DND-41 (cell line): ENCODE data around the gene FAM171A2.
A peak's percentile ranks its signal among the peaks of the same experiment; 100 is the strongest.

Experiments
- ATAC-seq: fragments of 200-7000 bp; cut with Tn5 transposase; 3 replicates; pipeline ENCODE4 v1.9.1; 2021; ENCODE audit warnings: low read depth; ENCODE audit not compliant: insufficient read depth
- DNase-seq: peaks from one replicate; pipeline ENCODE4 v3.0.0-alpha.2; 2020
- H2AFZ ChIP-seq: 2 replicates; pipeline ENCODE4 v1.6.0; 2012; ENCODE audit warnings: low read depth, low read length
- H3K27ac ChIP-seq: 2 replicates; pipeline ENCODE4 v1.5.1; 2012; ENCODE audit warnings: low read length, inconsistent platforms
- H3K27me3 ChIP-seq: fragments of 200-600 bp; sonication (generic); 2 replicates; pipeline ENCODE4 v1.6.0; 2012; ENCODE audit warnings: low read length, mild to moderate bottlenecking, inconsistent platforms; ENCODE audit not compliant: insufficient read depth, poor library complexity
- H3K36me3 ChIP-seq: 2 replicates; pipeline ENCODE4 v1.5.1; 2012; ENCODE audit warnings: low read length, inconsistent platforms; ENCODE audit not compliant: insufficient read depth
- H3K4me1 ChIP-seq: 2 replicates; pipeline ENCODE4 v1.5.1; 2012; ENCODE audit warnings: mild to moderate bottlenecking, low read length; ENCODE audit not compliant: insufficient read depth
- H3K4me2 ChIP-seq: 2 replicates; pipeline ENCODE4 v1.6.0; 2012; ENCODE audit warnings: mild to moderate bottlenecking, moderate library complexity, low read length, inconsistent platforms; ENCODE audit not compliant: insufficient read depth
- H3K4me3 ChIP-seq, 2 experiments: fragments of 200-600 bp in 1 of 2; shearing (Covaris generic) in 1 of 2; 2 replicates each; pipeline ENCODE4 v1.5.1; 2012 to 2016; ENCODE audit warnings: inconsistent platforms in 2 of 2, low read length in 2 of 2, mild to moderate bottlenecking in 2 of 2, low read depth in 1 of 2, moderate library complexity in 1 of 2
- H3K79me2 ChIP-seq: 2 replicates; pipeline ENCODE4 v1.6.0; 2012; ENCODE audit warnings: low read length, inconsistent platforms; ENCODE audit not compliant: insufficient read depth
- H3K9ac ChIP-seq: 2 replicates; pipeline ENCODE4 v1.6.0; 2012; ENCODE audit warnings: low read depth, mild to moderate bottlenecking, inconsistent platforms, low read length, moderate library complexity
- H3K9me3 ChIP-seq: 2 replicates; pipeline ENCODE4 v1.5.1; 2012; ENCODE audit warnings: low read length, moderate library complexity, mild to moderate bottlenecking, inconsistent platforms; ENCODE audit not compliant: insufficient read depth, severe bottlenecking
- H4K20me1 ChIP-seq: 2 replicates; pipeline ENCODE4 v1.6.0; 2012; ENCODE audit warnings: low read length; ENCODE audit not compliant: insufficient read depth
- EZH2 ChIP-seq: IDR thresholded peaks from 3 replicates; pipeline ENCODE4 v1.6.1; 2012; ENCODE audit warnings: borderline replicate concordance, low read depth, mild to moderate bottlenecking, moderate library complexity, low read length, inconsistent platforms; ENCODE audit not compliant: severe bottlenecking
- TF ChIP-seq, protein P1 (sequence below): IDR thresholded peaks from 2 replicates; pipeline ENCODE4 v1.5.1; 2012; ENCODE audit warnings: borderline replicate concordance, low read length, moderate library complexity, mild to moderate bottlenecking; ENCODE audit not compliant: poor library complexity, severe bottlenecking; ENCODE audit errors: extremely low read depth

The FAM171A2 gene

DNA sequence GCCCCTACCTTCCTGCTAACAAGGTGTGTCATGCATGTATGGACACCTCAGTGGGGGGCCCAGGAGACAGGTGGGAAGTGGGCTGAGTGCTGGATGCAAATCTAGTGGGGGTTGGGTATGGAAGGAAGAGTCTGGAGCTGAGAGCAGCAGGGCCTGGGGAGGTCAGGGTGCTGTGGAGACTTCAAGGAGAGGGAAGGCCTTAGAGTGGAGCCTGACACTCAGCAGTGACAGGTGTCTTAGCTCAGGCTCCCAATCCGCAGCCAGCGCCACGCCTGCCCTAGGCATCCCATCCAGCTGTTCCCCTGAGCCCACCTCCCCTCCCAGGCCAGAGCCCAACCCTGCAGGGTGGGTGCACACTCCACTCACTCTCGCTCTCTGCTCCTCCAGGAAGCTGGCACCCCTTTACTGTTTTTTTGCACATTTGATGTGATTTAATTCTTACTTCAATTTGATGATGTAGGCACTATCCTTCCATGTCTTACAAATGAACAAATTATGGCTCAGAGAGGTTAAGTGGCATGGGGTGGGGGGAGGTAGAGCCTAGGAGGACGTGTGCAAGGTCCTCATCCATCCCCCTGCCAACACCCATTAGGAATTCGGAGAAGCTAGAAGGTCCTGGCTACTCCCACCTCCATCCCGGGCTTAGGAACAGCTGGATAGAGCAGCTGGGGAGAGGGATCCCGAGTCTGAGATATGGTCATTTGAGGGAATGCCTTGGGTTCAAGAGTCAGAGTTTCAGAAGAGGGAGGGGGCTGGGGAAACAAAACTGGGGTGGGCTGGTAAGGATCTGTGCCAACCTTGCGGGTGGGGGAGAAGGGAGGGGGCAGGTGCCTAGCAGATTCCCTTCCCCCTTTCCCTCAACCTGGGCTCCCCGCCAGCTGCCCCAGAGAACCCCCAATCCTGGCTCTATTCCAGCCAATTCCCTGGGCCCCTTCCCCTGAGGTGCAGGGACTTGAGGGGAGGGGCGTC is 2.1 kb downstream of the FAM171A2 start:
- Histone ChIP-seq H2AFZ (no peak overlapping the region), H3K4me3 (no peak overlapping the region), H4K20me1 (peaks cover 43% of the 10 kb centered on the region), H3K4me2 (peak overlapping the region; percentile 90; the same call in 1 of the 2 replicates), H3K4me1 (peaks cover 16% of the 10 kb centered on the region), H3K36me3 (no peaks in the 10 kb centered on the region), H3K27ac (no peak overlapping the region), H3K79me2 (peaks cover 12% of the 10 kb centered on the region), H3K9me3 (no peaks in the 10 kb centered on the region), H3K9ac (no peak overlapping the region), H3K27me3 (peaks cover 7% of the 10 kb centered on the region)
- TF ChIP-seq EZH2: no peak
- TF ChIP-seq, protein P1, sequence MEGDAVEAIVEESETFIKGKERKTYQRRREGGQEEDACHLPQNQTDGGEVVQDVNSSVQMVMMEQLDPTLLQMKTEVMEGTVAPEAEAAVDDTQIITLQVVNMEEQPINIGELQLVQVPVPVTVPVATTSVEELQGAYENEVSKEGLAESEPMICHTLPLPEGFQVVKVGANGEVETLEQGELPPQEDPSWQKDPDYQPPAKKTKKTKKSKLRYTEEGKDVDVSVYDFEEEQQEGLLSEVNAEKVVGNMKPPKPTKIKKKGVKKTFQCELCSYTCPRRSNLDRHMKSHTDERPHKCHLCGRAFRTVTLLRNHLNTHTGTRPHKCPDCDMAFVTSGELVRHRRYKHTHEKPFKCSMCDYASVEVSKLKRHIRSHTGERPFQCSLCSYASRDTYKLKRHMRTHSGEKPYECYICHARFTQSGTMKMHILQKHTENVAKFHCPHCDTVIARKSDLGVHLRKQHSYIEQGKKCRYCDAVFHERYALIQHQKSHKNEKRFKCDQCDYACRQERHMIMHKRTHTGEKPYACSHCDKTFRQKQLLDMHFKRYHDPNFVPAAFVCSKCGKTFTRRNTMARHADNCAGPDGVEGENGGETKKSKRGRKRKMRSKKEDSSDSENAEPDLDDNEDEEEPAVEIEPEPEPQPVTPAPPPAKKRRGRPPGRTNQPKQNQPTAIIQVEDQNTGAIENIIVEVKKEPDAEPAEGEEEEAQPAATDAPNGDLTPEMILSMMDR: no peak
- ATAC-seq (no peak), DNase-seq (no peak)

GRCh38 chr17:44360826-44361225 is 2.8 kb downstream of the FAM171A2 start:
- peaks cover 4% of the 10 kb centered on the region for H3K27me3 ChIP-seq
- TF ChIP-seq EZH2: no peak
- TF ChIP-seq, protein P1: no peak
- no peak overlapping the region for H3K4me3 ChIP-seq
- no peak overlapping the region for H3K9ac ChIP-seq
- no peak overlapping the region for H2AFZ ChIP-seq
- peaks cover 12% of the 10 kb centered on the region for H3K79me2 ChIP-seq
- ATAC-seq (no peak), DNase-seq (no peak)
- 0 out of 2 replicates have a peak, but pooled peaks cover 1% of the 10 kb centered on the region for H3K36me3 ChIP-seq
- peaks cover 16% of the 10 kb centered on the region for H3K4me1 ChIP-seq
- H4K20me1 ChIP-seq: peaks cover 43% of the 10 kb centered on the region
- no peaks in the 10 kb centered on the region for H3K9me3 ChIP-seq
- no peak overlapping the region; the same call in 1 of the 2 replicates for H3K4me2 ChIP-seq
- no peak overlapping the region for H3K27ac ChIP-seq

DNA sequence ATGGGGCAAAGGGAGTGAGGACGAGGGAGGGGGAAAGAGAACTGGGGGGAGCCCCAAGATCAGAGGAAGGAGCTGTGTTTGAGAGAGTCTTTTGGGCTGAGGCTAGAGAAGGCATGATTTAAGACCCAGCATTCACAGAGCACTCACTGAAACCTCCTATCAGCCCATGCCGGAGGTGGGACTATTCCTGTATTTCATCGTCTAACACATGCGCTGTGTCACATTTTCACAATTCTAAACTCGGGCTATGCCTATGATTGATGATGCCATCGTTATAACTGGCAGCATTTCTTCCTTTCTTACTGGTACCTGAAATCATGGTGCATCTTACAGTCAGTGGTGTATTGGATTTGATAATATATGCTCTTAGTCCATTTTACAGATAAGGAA is 3.5 kb downstream of the FAM171A2 start:
- TF ChIP-seq, protein P1: no peak
- no peak for TF ChIP-seq EZH2
- ATAC-seq (no peak), DNase-seq (no peak)
- Histone ChIP-seq H4K20me1 (peaks cover 43% of the 10 kb centered on the region), H3K9ac (no peak overlapping the region), H3K4me3 (no peak overlapping the region), H2AFZ (no peak overlapping the region), H3K4me1 (peaks cover 16% of the 10 kb centered on the region), H3K4me2 (no peak overlapping the region), H3K79me2 (peaks cover 12% of the 10 kb centered on the region), H3K9me3 (no peaks in the 10 kb centered on the region), H3K27me3 (peaks cover 4% of the 10 kb centered on the region), H3K27ac (no peak overlapping the region), H3K36me3 (0 out of 2 replicates have a peak, but pooled peaks cover 4% of the 10 kb centered on the region)
